Endothelial cell of umbilical vein (primary cell): ENCODE data around the gene CAPN15. TPM values are rescaled to one million over a fixed set of nuclear protein-coding genes. Genes with fewer than 3 reads are reported as not detected.

Experiments
- BruUV-seq: library from RNA; stranded (reverse); fragments of 400-500 nt; replicated peaks from 2 replicates; lab custom pipeline; 2021; lab: Mats Ljungman, UMichigan
- CTCF ChIA-PET: fragments of 300-600, 350-600 bp; sonication (Branson Sonifier 250); formaldehyde crosslinking; loops from one replicate; lab custom pipeline; 2021; ENCODE audit warnings: antibody characterized with exemption, inconsistent platforms; lab: Charles Lee
- POLR2A ChIA-PET: fragments of 300-600, 350-600 bp; sonication (Branson Sonifier 250); formaldehyde crosslinking; loops from one replicate; lab custom pipeline; 2021; ENCODE audit warnings: antibody characterized with exemption, inconsistent platforms; lab: Charles Lee
- DNase-seq: peaks from one replicate; pipeline ENCODE4 v3.0.0-alpha.2; 2011; ENCODE audit warnings: low read depth, low spot score
- FAIRE-seq: peaks from 2 replicates; lab custom pipeline; 2011; peaks lifted over from hg19 to GRCh38; lab: Jason Lieb, UNC
- H2AFZ ChIP-seq: 2 replicates; pipeline ENCODE4 v1.6.0; 2012; ENCODE audit warnings: low read depth, low read length, control low read depth, inconsistent platforms
- H3K27ac ChIP-seq: 2 replicates; pipeline ENCODE4 v1.5.1; 2011; ENCODE audit warnings: low read depth, mild to moderate bottlenecking, control low read depth, low read length, moderate library complexity; ENCODE audit not compliant: insufficient read depth
- H3K27me3 ChIP-seq, 2 experiments: 2 replicates each; pipeline versions ENCODE4 v1.6.0 to v1.6.1; 2011; ENCODE audit warnings: low read length in 2 of 2, mixed read lengths in 1 of 2; ENCODE audit not compliant: control insufficient read depth in 2 of 2, insufficient read depth in 2 of 2
- H3K36me3 ChIP-seq, 2 experiments: 2 replicates in 1 of 2; 3 replicates in 1 of 2; pipeline ENCODE4 v1.5.1; 2011; ENCODE audit warnings: low read length in 2 of 2, mild to moderate bottlenecking in 1 of 2, moderate library complexity in 1 of 2; ENCODE audit not compliant: control insufficient read depth in 2 of 2, insufficient read depth in 2 of 2; ENCODE audit errors: extremely low read depth in 1 of 2
- H3K4me1 ChIP-seq: 3 replicates; pipeline ENCODE4 v1.5.1; 2011; ENCODE audit warnings: mild to moderate bottlenecking, low read length; ENCODE audit not compliant: control insufficient read depth, insufficient read depth; ENCODE audit errors: extremely low read depth
- H3K4me2 ChIP-seq: 2 replicates; pipeline ENCODE4 v1.6.1; 2011; ENCODE audit warnings: low read length, control low read depth, mixed read lengths; ENCODE audit not compliant: insufficient read depth
- H3K4me3 ChIP-seq, 3 experiments: fragments of 200-600 bp in 1 of 3; sonication (generic), shearing (Covaris generic) in 1 of 3; replicated peaks in 1 of 3; 2 replicates each; pipeline ENCODE4 v1.5.1; 2011 to 2016; ENCODE audit warnings: control low read depth in 3 of 3, low read length in 3 of 3, mild to moderate bottlenecking in 2 of 3, inconsistent platforms in 1 of 3, low read depth in 1 of 3, moderate library complexity in 1 of 3; ENCODE audit not compliant: insufficient read depth in 1 of 3
- H3K79me2 ChIP-seq: 2 replicates; pipeline ENCODE4 v1.6.0; 2012; ENCODE audit warnings: low read length, inconsistent platforms; ENCODE audit not compliant: control insufficient read depth, insufficient read depth
- H3K9ac ChIP-seq: replicated peaks from 2 replicates; pipeline ENCODE3; 2011; ENCODE audit warnings: low read length, control low read depth; ENCODE audit not compliant: insufficient read depth; ENCODE audit errors: extremely low read depth
- H3K9me1 ChIP-seq: replicated peaks from 3 replicates; pipeline ENCODE4 v1.6.0; 2011; ENCODE audit warnings: mild to moderate bottlenecking, low read length; ENCODE audit not compliant: control insufficient read depth, insufficient read depth; ENCODE audit errors: extremely low read depth
- H3K9me3 ChIP-seq: replicated peaks from 2 replicates; pipeline ENCODE4 v1.5.1; 2012; ENCODE audit warnings: low read length, inconsistent platforms; ENCODE audit not compliant: control insufficient read depth, insufficient read depth
- H4K20me1 ChIP-seq: replicated peaks from 2 replicates; pipeline ENCODE3; 2011; ENCODE audit warnings: mild to moderate bottlenecking, low read length; ENCODE audit not compliant: control insufficient read depth, insufficient read depth; ENCODE audit errors: extremely low read depth
- EZH2 ChIP-seq: IDR thresholded peaks from 2 replicates; pipeline ENCODE4 v1.6.1; 2012; ENCODE audit warnings: borderline replicate concordance, low read depth, mild to moderate bottlenecking, moderate library complexity, low read length, inconsistent platforms; ENCODE audit not compliant: severe bottlenecking
- FOS ChIP-seq: IDR thresholded peaks from 2 replicates; pipeline ENCODE4 v1.6.1; 2011; ENCODE audit warnings: mild to moderate bottlenecking, low read length, moderate library complexity, borderline replicate concordance; ENCODE audit not compliant: insufficient read depth
- GATA2 ChIP-seq: IDR thresholded peaks from 2 replicates; pipeline ENCODE4 v1.7.0; 2011; ENCODE audit warnings: low read depth, mild to moderate bottlenecking, moderate library complexity, mixed read lengths, low read length; ENCODE audit not compliant: insufficient read length, insufficient read depth
- JUN ChIP-seq: IDR thresholded peaks from 2 replicates; pipeline ENCODE4 v1.6.1; 2011; ENCODE audit warnings: borderline replicate concordance, low read depth; ENCODE audit not compliant: insufficient read length, insufficient read depth
- MYC ChIP-seq: IDR thresholded peaks from one replicate; pipeline ENCODE4 v1.6.1; 2011; ENCODE audit warnings: mild to moderate bottlenecking, low read depth, low read length
- POLR2A ChIP-seq: IDR thresholded peaks from 2 replicates; pipeline ENCODE4 v1.6.1; 2012; ENCODE audit warnings: low read depth, mild to moderate bottlenecking, control low read depth, low read length
- POLR2AphosphoS5 ChIP-seq: IDR thresholded peaks from 2 replicates; pipeline ENCODE4 v1.6.1; 2012; ENCODE audit warnings: low read depth, mild to moderate bottlenecking, control low read depth, low read length, moderate library complexity; ENCODE audit not compliant: insufficient read depth
- dilution Hi-C: fragments of 300-500 bp; cut with MboI; formaldehyde crosslinking; loops from one replicate; pipeline ENCODE4 v1.15.0; 2019; ENCODE audit warnings: low sequenced_read_pairs; ENCODE audit not compliant: extremely low pct_ligation_motif_present
- intact Hi-C: fragments of 100-400 bp; cut with micrococcal nuclease; formaldehyde crosslinking; loops from one replicate; pipeline ENCODE4 v1.10.0; 2022
- polyA plus RNA-seq, 4 experiments: library from polyadenylated mRNA; depleted of rRNA in 3 of 4; stranded (reverse) in 3 of 4; unstranded in 1 of 4; fragments of >200 nt; gene quantifications; 2 replicates each; pipeline versions ENCODE4 v1.2.1 to v1.2.3, GENCODE V29; 2011 to 2012; ENCODE audit warnings: missing spikeins in 1 of 4
- total RNA-seq: library from RNA; stranded (reverse); gene quantifications from 2 replicates; pipeline ENCODE4 v1.2.3, GENCODE V29; 2021
- TF ChIP-seq, protein P1 (sequence below): IDR thresholded peaks from 2 replicates; pipeline ENCODE4 v1.6.1; 2011; ENCODE audit not compliant: insufficient read depth, insufficient read length
- TF ChIP-seq, protein P2 (sequence below), 2 donors: IDR thresholded peaks; 1 replicate in 1 of 2; 2 replicates in 1 of 2; pipeline ENCODE4 v1.5.1; 2011; ENCODE audit warnings: low read length in 2 of 2, mild to moderate bottlenecking in 2 of 2, moderate library complexity in 2 of 2, control low read depth in 1 of 2, inconsistent platforms in 1 of 2, low read depth in 1 of 2; ENCODE audit not compliant: insufficient read depth in 1 of 2; ENCODE audit errors: extremely low read depth in 1 of 2

CAPN15 gene
- total and polyA plus RNA-seq, 2 donors (not counting 3 experiments of a cell fraction or from before 2014, with no cell fraction given) = 33.9 to 65.0 TPM

- BruUV-seq = no TSS peak
- ChIA-PET POLR2A (no interaction called here), CTCF (no interaction called here)
- dilution Hi-C loops = no loop called here
- no peak overlapping the region for H3K9ac ChIP-seq
- H3K9me3 ChIP-seq = no peaks in the 10 kb centered on the region
- H3K4me2 ChIP-seq = no peak overlapping the region
- intact Hi-C loops = no loop called here
- TF ChIP-seq POLR2A (no peak), MYC (no peak), JUN (no peak), EZH2 (no peak), GATA2 (no peak), POLR2AphosphoS5 (no peak), FOS (no peak)
- TF ChIP-seq, protein P1, sequence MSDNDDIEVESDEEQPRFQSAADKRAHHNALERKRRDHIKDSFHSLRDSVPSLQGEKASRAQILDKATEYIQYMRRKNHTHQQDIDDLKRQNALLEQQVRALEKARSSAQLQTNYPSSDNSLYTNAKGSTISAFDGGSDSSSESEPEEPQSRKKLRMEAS = no peak
- TF ChIP-seq, protein P2, sequence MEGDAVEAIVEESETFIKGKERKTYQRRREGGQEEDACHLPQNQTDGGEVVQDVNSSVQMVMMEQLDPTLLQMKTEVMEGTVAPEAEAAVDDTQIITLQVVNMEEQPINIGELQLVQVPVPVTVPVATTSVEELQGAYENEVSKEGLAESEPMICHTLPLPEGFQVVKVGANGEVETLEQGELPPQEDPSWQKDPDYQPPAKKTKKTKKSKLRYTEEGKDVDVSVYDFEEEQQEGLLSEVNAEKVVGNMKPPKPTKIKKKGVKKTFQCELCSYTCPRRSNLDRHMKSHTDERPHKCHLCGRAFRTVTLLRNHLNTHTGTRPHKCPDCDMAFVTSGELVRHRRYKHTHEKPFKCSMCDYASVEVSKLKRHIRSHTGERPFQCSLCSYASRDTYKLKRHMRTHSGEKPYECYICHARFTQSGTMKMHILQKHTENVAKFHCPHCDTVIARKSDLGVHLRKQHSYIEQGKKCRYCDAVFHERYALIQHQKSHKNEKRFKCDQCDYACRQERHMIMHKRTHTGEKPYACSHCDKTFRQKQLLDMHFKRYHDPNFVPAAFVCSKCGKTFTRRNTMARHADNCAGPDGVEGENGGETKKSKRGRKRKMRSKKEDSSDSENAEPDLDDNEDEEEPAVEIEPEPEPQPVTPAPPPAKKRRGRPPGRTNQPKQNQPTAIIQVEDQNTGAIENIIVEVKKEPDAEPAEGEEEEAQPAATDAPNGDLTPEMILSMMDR (IDR thresholded peaks at IDR 0.05; ENCODE audit: extremely low read depth in 1 of 2, insufficient read depth in 1 of 2, low read depth in 1 of 2, low read length in 2 of 2) = no peak
- peaks cover 2 to 3% of the 10 kb centered on the region in 2 experiments for H3K36me3 ChIP-seq
- H3K4me1 ChIP-seq = peaks cover 31% of the 10 kb centered on the region
- peaks cover 80% of the 10 kb centered on the region for H3K79me2 ChIP-seq
- H3K9me1 ChIP-seq = no peaks in the 10 kb centered on the region
- H4K20me1 ChIP-seq = no peaks in the 10 kb centered on the region
- no peaks in the 10 kb centered on the region for H3K27me3 ChIP-seq
- FAIRE-seq (no peak), DNase-seq (no peak)
- H2AFZ ChIP-seq = no peak overlapping the region
- H3K4me3 ChIP-seq = no peak overlapping the region
- H3K27ac ChIP-seq = no peak overlapping the region
Measured at GRCh38 chr16:530111-530817, 2.8 kb downstream of the CAPN15 start.
